H1 (cell line): ENCODE measurements around the gene LEFTY2. TPM values are rescaled to one million over a fixed set of nuclear protein-coding genes. Genes with fewer than 3 reads are reported as not detected.

Experiments used
- CTCF ChIA-PET: fragments of 300-600 bp; sonication (Branson Sonifier 250); formaldehyde crosslinking; loops from one replicate; lab custom pipeline; 2021; ENCODE audit not compliant: partially characterized antibody; lab: Charles Lee
- POLR2A ChIA-PET: fragments of 300-600 bp; sonication (Branson Sonifier 250); formaldehyde crosslinking; loops from one replicate; lab custom pipeline; 2021; ENCODE audit warnings: inconsistent platforms; ENCODE audit not compliant: partially characterized antibody; lab: Charles Lee
- DNase-seq, 2 experiments: peaks; one replicate each; pipeline versions ENCODE4 v3.0.0 to v3.0.0-alpha.2; 2010 to 2022; ENCODE audit warnings: low spot score in 2 of 2, low read depth in 1 of 2, mixed read lengths in 1 of 2
- FAIRE-seq: peaks from 2 replicates; lab custom pipeline; 2011; peaks lifted over from hg19 to GRCh38; lab: Jason Lieb, UNC
- H2AFZ ChIP-seq: 2 replicates; pipeline ENCODE4 v1.8.1; 2012; ENCODE audit warnings: low read length, inconsistent platforms
- H2AK5ac ChIP-seq: 2 replicates; pipeline ENCODE4 v1.6.1; 2013; ENCODE audit warnings: low read depth, low read length
- H2BK120ac ChIP-seq: replicated peaks from 2 replicates; pipeline ENCODE3; 2013; ENCODE audit warnings: low read depth, low read length, inconsistent platforms
- H2BK12ac ChIP-seq: 2 replicates; pipeline ENCODE4 v1.6.1; 2013; ENCODE audit warnings: low read depth, low read length
- H2BK15ac ChIP-seq: 2 replicates; pipeline ENCODE4 v1.6.1; 2013; ENCODE audit warnings: low read length
- H2BK20ac ChIP-seq: 2 replicates; pipeline ENCODE4 v1.6.1; 2013; ENCODE audit warnings: low read length
- H2BK5ac ChIP-seq: 2 replicates; pipeline ENCODE4 v1.6.1; 2013; ENCODE audit warnings: low read depth, low read length
- H3K14ac ChIP-seq: 2 replicates; pipeline ENCODE4 v1.6.1; 2013; ENCODE audit warnings: inconsistent platforms; ENCODE audit not compliant: insufficient read length
- H3K18ac ChIP-seq: 2 replicates; pipeline ENCODE4 v1.6.1; 2013; ENCODE audit warnings: low read length; ENCODE audit errors: extremely low read depth
- H3K23ac ChIP-seq: 2 replicates; pipeline ENCODE4 v1.6.1; 2013; ENCODE audit warnings: inconsistent platforms; ENCODE audit not compliant: insufficient read length
- H3K23me2 ChIP-seq: 2 replicates; pipeline ENCODE4 v1.6.1; 2013; ENCODE audit warnings: low read depth, low read length
- H3K27ac ChIP-seq: 2 replicates; pipeline ENCODE4 v1.6.1; 2011; ENCODE audit warnings: low read depth, low read length, inconsistent platforms
- H3K27me3 ChIP-seq, 4 experiments: replicated peaks in 1 of 4; 1 replicate in 1 of 4; 2 replicates in 3 of 4; pipeline versions ENCODE4 v1.6.1 to v1.8.1; 2011 to 2013; ENCODE audit warnings: low read length in 3 of 4, mild to moderate bottlenecking in 3 of 4, inconsistent platforms in 2 of 4, mixed read lengths in 2 of 4, moderate library complexity in 1 of 4; ENCODE audit not compliant: control insufficient read depth in 3 of 4, insufficient read depth in 3 of 4; ENCODE audit errors: extremely low read depth in 1 of 4
- H3K36me3 ChIP-seq, 4 experiments: 2 replicates each; pipeline versions ENCODE4 v1.6.1 to v1.8.1; 2011 to 2013; ENCODE audit warnings: mild to moderate bottlenecking in 4 of 4, low read length in 3 of 4, moderate library complexity in 2 of 4, control low read depth in 1 of 4, inconsistent platforms in 1 of 4; ENCODE audit not compliant: insufficient read depth in 4 of 4, control insufficient read depth in 2 of 4
- H3K4ac ChIP-seq: replicated peaks from 2 replicates; pipeline ENCODE3; 2013; ENCODE audit warnings: low read length, low read depth, mixed read lengths, inconsistent platforms; ENCODE audit not compliant: insufficient read length
- H3K4me1 ChIP-seq, 4 experiments: replicated peaks in 1 of 4; 1 replicate in 1 of 4; 2 replicates in 3 of 4; pipeline versions ENCODE4 v1.6.1 to v1.8.1; 2011 to 2013; ENCODE audit warnings: low read length in 3 of 4, inconsistent platforms in 2 of 4, mixed read lengths in 1 of 4; ENCODE audit not compliant: insufficient read depth in 4 of 4, control insufficient read depth in 3 of 4
- H3K4me2 ChIP-seq, 2 experiments: 2 replicates each; pipeline versions ENCODE4 v1.6.1 to v1.8.1; 2011 to 2013; ENCODE audit warnings: low read depth in 2 of 2, low read length in 2 of 2, control low read depth in 1 of 2, inconsistent platforms in 1 of 2, mild to moderate bottlenecking in 1 of 2; ENCODE audit not compliant: insufficient read depth in 1 of 2
- H3K4me3 ChIP-seq, 4 experiments: fragments of 200-600, 300-600 bp in 1 of 4; sonication (generic), shearing (Covaris generic), sonication (Bioruptor Twin) in 1 of 4; 2 replicates each; pipeline versions ENCODE4 v1.5.1 to v1.8.1; 2011 to 2016; ENCODE audit warnings: low read length in 4 of 4, low read depth in 3 of 4, control low read depth in 2 of 4, inconsistent platforms in 2 of 4, mild to moderate bottlenecking in 2 of 4, mixed read lengths in 1 of 4, moderate library complexity in 1 of 4; ENCODE audit not compliant: insufficient read depth in 2 of 4; ENCODE audit errors: extremely low read depth in 1 of 4
- H3K56ac ChIP-seq: replicated peaks from 2 replicates; pipeline ENCODE3; 2013; ENCODE audit warnings: low read depth, mild to moderate bottlenecking, mixed read lengths, low read length, inconsistent platforms; ENCODE audit not compliant: insufficient read length
- H3K79me1 ChIP-seq: 2 replicates; pipeline ENCODE4 v1.6.1; 2013; ENCODE audit warnings: low read depth, low read length, control low read depth
- H3K79me2 ChIP-seq, 2 experiments: 2 replicates each; pipeline versions ENCODE4 v1.6.1 to v1.8.1; 2012 to 2013; ENCODE audit warnings: low read length in 2 of 2, mild to moderate bottlenecking in 2 of 2, inconsistent platforms in 1 of 2; ENCODE audit not compliant: insufficient read depth in 2 of 2, control insufficient read depth in 1 of 2
- H3K9ac ChIP-seq, 4 experiments: replicated peaks in 1 of 4; 1 replicate in 1 of 4; 2 replicates in 3 of 4; pipeline versions ENCODE4 v1.6.1 to v1.8.1; 2011 to 2013; ENCODE audit warnings: low read depth in 3 of 4, low read length in 3 of 4, control low read depth in 2 of 4, mild to moderate bottlenecking in 2 of 4, moderate library complexity in 2 of 4, inconsistent platforms in 1 of 4; ENCODE audit errors: extremely low read depth in 1 of 4
- H3K9me3 ChIP-seq, 2 experiments: 2 replicates each; pipeline versions ENCODE4 v1.6.1 to v1.8.1; 2012 to 2013; ENCODE audit warnings: mild to moderate bottlenecking in 2 of 2, moderate library complexity in 2 of 2, control low read depth in 1 of 2, inconsistent platforms in 1 of 2, low read depth in 1 of 2, low read length in 1 of 2, mixed read lengths in 1 of 2; ENCODE audit not compliant: insufficient read depth in 2 of 2
- H4K20me1 ChIP-seq, 2 experiments: replicated peaks in 1 of 2; 2 replicates each; pipeline versions ENCODE3 to v1.8.1; 2011 to 2013; ENCODE audit warnings: inconsistent platforms in 2 of 2, low read length in 2 of 2, mild to moderate bottlenecking in 1 of 2; ENCODE audit not compliant: insufficient read depth in 2 of 2, control insufficient read depth in 1 of 2
- H4K5ac ChIP-seq: 2 replicates; pipeline ENCODE4 v1.6.1; 2013; ENCODE audit warnings: low read length, low read depth, mixed read lengths, inconsistent platforms; ENCODE audit not compliant: insufficient read length
- H4K8ac ChIP-seq: 2 replicates; pipeline ENCODE4 v1.8.0; 2013; ENCODE audit warnings: mild to moderate bottlenecking, moderate library complexity, low read length, inconsistent platforms; ENCODE audit not compliant: insufficient read depth; ENCODE audit errors: extremely low read depth
- H4K91ac ChIP-seq: replicated peaks from 2 replicates; pipeline ENCODE3; 2013; ENCODE audit warnings: low read length, mixed read lengths, inconsistent platforms; ENCODE audit not compliant: insufficient read length
- CHD2 ChIP-seq: IDR thresholded peaks from 2 replicates; pipeline ENCODE4 v1.6.1; 2012; ENCODE audit warnings: low read length, improper control_type of control experiment
- EGR1 ChIP-seq: IDR thresholded peaks from 2 replicates; pipeline ENCODE4 v1.6.1; 2011; ENCODE audit warnings: low read depth, low read length, borderline replicate concordance
- FOSL1 ChIP-seq: IDR thresholded peaks from 2 replicates; pipeline ENCODE4 v1.6.1; 2011; ENCODE audit warnings: mild to moderate bottlenecking, low read depth, low read length, moderate library complexity; ENCODE audit not compliant: insufficient read depth
- HDAC2 ChIP-seq, 2 experiments: fragments of 300-600 bp in 1 of 2; sonication (generic) in 1 of 2; IDR thresholded peaks; 2 replicates each; pipeline ENCODE4 v1.6.1; 2011 to 2012; ENCODE audit warnings: low read depth in 2 of 2, low read length in 2 of 2, mild to moderate bottlenecking in 2 of 2, moderate library complexity in 2 of 2, borderline replicate concordance in 1 of 2, inconsistent platforms in 1 of 2
- KDM4A ChIP-seq: IDR thresholded peaks from one replicate; pipeline ENCODE4 v1.7.1; 2012; ENCODE audit warnings: low read depth, mild to moderate bottlenecking, moderate library complexity, low read length, inconsistent platforms; ENCODE audit not compliant: severe bottlenecking
- KDM5A ChIP-seq: fragments of 200-600 bp; IDR thresholded peaks from 2 replicates; pipeline ENCODE4 v1.7.1; 2012; ENCODE audit warnings: mild to moderate bottlenecking, low read length, inconsistent platforms, mixed read lengths
- POLR2A ChIP-seq, 2 experiments: IDR thresholded peaks; 1 replicate in 1 of 2; 2 replicates in 1 of 2; pipeline ENCODE4 v1.6.1; 2011; ENCODE audit warnings: low read depth in 2 of 2, low read length in 2 of 2, mild to moderate bottlenecking in 2 of 2; ENCODE audit errors: control extremely low read depth in 1 of 2
- POU5F1 ChIP-seq: IDR thresholded peaks from 2 replicates; pipeline ENCODE4 v1.6.1; 2011; ENCODE audit warnings: low read depth, mild to moderate bottlenecking, low read length, moderate library complexity
- SAP30 ChIP-seq: fragments of 300-600 bp; sonication (generic); IDR thresholded peaks from 2 replicates; pipeline ENCODE4 v1.7.1; 2012; ENCODE audit warnings: low read length, moderate library complexity, mild to moderate bottlenecking, inconsistent platforms; ENCODE audit not compliant: insufficient read depth, insufficient replicate concordance
- SP4 ChIP-seq: IDR thresholded peaks from 2 replicates; pipeline ENCODE4 v1.6.1; 2012; ENCODE audit warnings: low read length, inconsistent platforms
- ZNF274 ChIP-seq: IDR thresholded peaks from 2 replicates; pipeline ENCODE4 v1.7.0; 2012; ENCODE audit warnings: low read length, borderline replicate concordance; ENCODE audit errors: extremely low read depth
- WGBS, 2 experiments: shearing (Covaris generic) in 1 of 2; methylation state at CpG; one replicate each; pipeline versions ENCODE4 v1.1.6 to v1.1.7; 2013 to 2015; ENCODE audit warnings: low lambda C conversion rate in 2 of 2, mixed read lengths in 2 of 2, inconsistent platforms in 1 of 2, low coverage in 1 of 2, missing lambda C conversion rate in 1 of 2; ENCODE audit not compliant: insufficient replicate concordance in 2 of 2, insufficient coverage in 1 of 2, insufficient read length in 1 of 2; ENCODE audit errors: extremely low coverage in 1 of 2, missing lambda C conversion rate in 1 of 2; 5-methylcytosine and 5-hydroxymethylcytosine counted together
- polyA plus RNA-seq, 7 experiments: library from polyadenylated mRNA; depleted of rRNA in 3 of 7; stranded (reverse) in 5 of 7; unstranded in 2 of 7; fragments of >200 nt in 5 of 7; fragments of 200-250 nt in 2 of 7; gene quantifications; 1 replicate in 5 of 7; 2 replicates in 1 of 7; 4 replicates in 1 of 7; pipeline versions ENCODE4 v1.2.1 to v1.2.3, GENCODE V29; 2011 to 2013; ENCODE audit warnings: missing spikeins in 2 of 7, mixed read lengths in 2 of 7
- total RNA-seq: library from RNA; stranded (reverse); fragmentation: NEBNext Ultra II Directional; extraction: Animal tissue kit (Norgen Biotek cat#: 25700); gene quantifications from 2 replicates; pipeline ENCODE4 v1.2.1, GENCODE V29; 2021

The LEFTY2 gene
- total and polyA plus RNA-seq, 2 of the 8 experiments (the other 6 are each of a cell fraction or from before 2014, with no cell fraction given) = 2.6 to 4.3 TPM

DNA sequence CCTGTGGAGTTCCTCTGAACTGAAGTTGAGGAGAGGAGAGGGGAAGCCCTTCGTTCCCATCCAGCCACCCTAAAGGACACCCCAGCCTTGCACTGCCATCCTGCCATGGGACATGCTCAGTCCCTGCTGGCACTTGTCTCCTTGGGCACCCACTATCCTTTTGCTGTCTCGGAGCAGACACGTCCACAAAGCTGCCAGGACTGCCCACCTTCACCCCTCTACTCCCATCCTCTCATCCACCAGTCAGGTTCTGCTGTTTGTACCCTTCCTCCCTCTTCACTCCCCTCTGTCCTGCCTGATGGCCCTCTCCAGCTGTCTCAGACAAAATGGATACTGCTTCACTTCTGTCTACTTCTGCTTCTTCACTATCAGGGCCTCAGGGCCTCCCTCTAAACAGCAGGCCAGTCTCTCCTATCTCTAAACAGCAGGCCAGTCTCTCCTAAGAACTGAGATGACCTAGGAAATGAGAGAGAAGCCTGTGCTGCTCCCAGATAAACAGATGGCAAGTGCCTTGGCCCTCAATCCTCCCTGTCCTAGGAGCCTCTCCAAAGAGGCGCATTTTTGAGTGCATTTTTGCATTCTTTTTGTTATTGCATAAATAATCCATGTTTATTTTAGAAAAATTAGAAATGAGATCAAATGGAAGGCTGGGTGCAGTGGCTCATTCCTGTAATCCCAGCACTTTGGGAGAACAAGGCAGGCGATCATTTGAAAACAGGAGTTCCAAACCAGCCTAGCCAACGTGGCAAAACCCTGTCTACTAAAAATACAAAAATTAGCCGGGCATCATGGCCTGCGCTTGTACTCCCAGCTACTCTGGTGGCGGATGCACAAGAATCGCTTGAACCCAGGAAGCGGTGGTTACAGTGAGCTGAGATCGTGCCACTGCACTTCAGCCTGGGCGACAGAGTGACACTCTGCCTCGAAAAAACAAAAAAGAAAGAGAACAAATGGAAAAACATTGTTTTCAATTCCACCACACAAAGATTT lies 12.5 kb downstream of the LEFTY2 start:
- Histone ChIP-seq H4K91ac (no peak overlapping the region), H2AK5ac (0 out of 2 replicates have a peak overlapping the region, but pooled peaks have one; percentile 10), H3K9ac (no peak overlapping the region), H3K4me2 (no peak overlapping the region), H3K23ac (no peak overlapping the region), H2BK20ac (0 out of 2 replicates have a peak overlapping the region, but pooled peaks have one; percentile 48), H4K20me1 (no peaks in the 10 kb centered on the region), H3K18ac (no peak overlapping the region; the same call in 1 of the 2 replicates), H3K79me1 (no peaks in the 10 kb centered on the region), H3K23me2 (peaks cover 1% of the 10 kb centered on the region; the same call in 1 of the 2 replicates), H2BK5ac (peak overlapping the region; percentile 60; the same call in 1 of the 2 replicates), H3K79me2 (peaks cover under 1% of the 10 kb centered on the region in 2 experiments; a peak in 2 of 4 replicates), H2BK120ac (no peak overlapping the region), H3K27me3 (no peaks in the 10 kb centered on the region), H3K9me3 (no peaks in the 10 kb centered on the region), H3K4me3 (no peak overlapping the region), H4K8ac (0 out of 2 replicates have a peak overlapping the region, but pooled peaks have one; percentile 11), H3K36me3 (no peaks in the 10 kb centered on the region), H2BK15ac (0 out of 2 replicates have a peak overlapping the region, but pooled peaks have one; percentile 72), H2BK12ac (peak overlapping the region; percentile 35; the same call in 1 of the 2 replicates), H4K5ac (no peak overlapping the region), H3K4ac (no peak overlapping the region), H3K14ac (no peak overlapping the region), H2AFZ (peak overlapping the region; percentile 70; the same call in 1 of the 2 replicates), H3K4me1 (peaks cover 0 to 4% (median 1%) of the 10 kb centered on the region in 4 experiments; a peak in 1 of 7 replicates), H3K27ac (no peak overlapping the region), H3K56ac (no peak overlapping the region)
- FAIRE-seq = no peak
- ChIA-PET POLR2A (no interaction called here), CTCF (interaction anchor here (1.0 to 1.9 kb wide), 3 partner anchors 17 to 59 kb away, joined by 3 to 8 read pairs (median 3); no protein-coding TSS in a partner anchor)
- WGBS, 2 experiments = 89% methylated on average over 13 of the region's 14 CpGs; no CpG with 5 or more reads in 1 of the 2 experiments
- DNase-seq = no peak
- no peak for TF ChIP-seq SP4
- TF ChIP-seq HDAC2 (IDR thresholded peaks at IDR 0.05; ENCODE audit: borderline replicate concordance in 1 of 2, low read depth in 2 of 2, low read length in 2 of 2) = no peak
- TF ChIP-seq POLR2A (IDR thresholded peaks at IDR 0.05; ENCODE audit: control extremely low read depth in 1 of 2, low read depth in 2 of 2, low read length in 2 of 2) = no peak
- no peak for TF ChIP-seq SAP30
- TF ChIP-seq FOSL1 = no peak
- TF ChIP-seq KDM4A = no peak
- TF ChIP-seq EGR1 = no peak
- no peak for TF ChIP-seq CHD2
- no peak for TF ChIP-seq POU5F1
- no peak for TF ChIP-seq KDM5A
- TF ChIP-seq ZNF274 = no peak
